ENCODE data around the gene ENO4.

Gene ENO4

GRCh38 chr10:116893686-116894037 is 44.4 kb downstream of the ENO4 start:
- Histone ChIP-seq H3K27me3 (ENCODE audit: low read depth, low read length) (no peaks in the 10 kb centered on the region), H3K4me3 (ENCODE audit: low read length) (no peak overlapping the region), H3K9me3 (ENCODE audit: insufficient read depth, low read length) (no peaks in the 10 kb centered on the region), H4K20me1 (ENCODE audit: insufficient read depth, low read length) (no peaks in the 10 kb centered on the region), H3K36me3 (replicated peaks; ENCODE audit: low read depth, low read length) (no peaks in the 10 kb centered on the region), H3K4me2 (ENCODE audit: low read length) (no peak overlapping the region), H3K27ac (ENCODE audit: low read length) (no peak overlapping the region), H2AFZ (ENCODE audit: low read depth, low read length) (no peak overlapping the region), H3K79me2 (ENCODE audit: low read length) (no peaks in the 10 kb centered on the region), H3K9ac (ENCODE audit: low read length) (no peak overlapping the region), H3K4me1 (ENCODE audit: low read length) (no peaks in the 10 kb centered on the region)
- TF ChIP-seq EZH2phosphoT487 (IDR thresholded peaks at IDR 0.05; ENCODE audit: low read depth) (no peak), CTCF (IDR thresholded peaks at IDR 0.05; ENCODE audit: low read depth, low read length) (no peak)

GRCh38 chr10:116899626-116900025 is 50.3 kb downstream of the ENO4 start:
- no peaks in the 10 kb centered on the region for H3K9me3 ChIP-seq (ENCODE audit: insufficient read depth, low read length)
- H2AFZ ChIP-seq (ENCODE audit: low read depth, low read length): no peak overlapping the region
- no peaks in the 10 kb centered on the region for H3K4me1 ChIP-seq (ENCODE audit: low read length)
- no peak overlapping the region for H3K9ac ChIP-seq (ENCODE audit: low read length)
- no peaks in the 10 kb centered on the region for H3K79me2 ChIP-seq (ENCODE audit: low read length)
- H3K27me3 ChIP-seq (ENCODE audit: low read depth, low read length): no peaks in the 10 kb centered on the region
- no peaks in the 10 kb centered on the region for H3K36me3 ChIP-seq (replicated peaks; ENCODE audit: low read depth, low read length)
- H3K4me3 ChIP-seq (ENCODE audit: low read length): no peak overlapping the region
- H3K27ac ChIP-seq (ENCODE audit: low read length): no peak overlapping the region
- no peaks in the 10 kb centered on the region for H4K20me1 ChIP-seq (ENCODE audit: insufficient read depth, low read length)
- no peak overlapping the region for H3K4me2 ChIP-seq (ENCODE audit: low read length)
- TF ChIP-seq EZH2phosphoT487 (IDR thresholded peaks at IDR 0.05; ENCODE audit: low read depth) (no peak), CTCF (IDR thresholded peaks at IDR 0.05; ENCODE audit: low read depth, low read length) (no peak)

- no peak overlapping the region for H2AFZ ChIP-seq (ENCODE audit: low read depth, low read length)
- H4K20me1 ChIP-seq (ENCODE audit: insufficient read depth, low read length): no peaks in the 10 kb centered on the region
- 0 out of 2 replicates have a peak, but pooled peaks cover 4% of the 10 kb centered on the region for H3K4me1 ChIP-seq (ENCODE audit: low read length)
- H3K27ac ChIP-seq (ENCODE audit: low read length): no peak overlapping the region
- no peaks in the 10 kb centered on the region for H3K9me3 ChIP-seq (ENCODE audit: insufficient read depth, low read length)
- no peak overlapping the region for H3K9ac ChIP-seq (ENCODE audit: low read length)
- no peak overlapping the region for H3K4me3 ChIP-seq (ENCODE audit: low read length)
- no peaks in the 10 kb centered on the region for H3K36me3 ChIP-seq (replicated peaks; ENCODE audit: low read depth, low read length)
- no peak for TF ChIP-seq CTCF (IDR thresholded peaks at IDR 0.05; ENCODE audit: low read depth, low read length)
- TF ChIP-seq EZH2phosphoT487 (IDR thresholded peaks at IDR 0.05; ENCODE audit: low read depth): no peak
- no peaks in the 10 kb centered on the region for H3K79me2 ChIP-seq (ENCODE audit: low read length)
- no peaks in the 10 kb centered on the region for H3K27me3 ChIP-seq (ENCODE audit: low read depth, low read length)
- no peak overlapping the region for H3K4me2 ChIP-seq (ENCODE audit: low read length)
Measured at GRCh38 chr10:116905845-116906210, 56.5 kb downstream of the ENO4 start.

GRCh38 chr10:116907245-116907987 is 58.1 kb downstream of the ENO4 start:
- H3K27me3 ChIP-seq (ENCODE audit: low read depth, low read length): no peaks in the 10 kb centered on the region
- H3K4me3 ChIP-seq (ENCODE audit: low read length): no peak overlapping the region
- no peak overlapping the region for H3K9ac ChIP-seq (ENCODE audit: low read length)
- H3K9me3 ChIP-seq (ENCODE audit: insufficient read depth, low read length): no peaks in the 10 kb centered on the region
- H3K4me1 ChIP-seq (ENCODE audit: low read length): 0 out of 2 replicates have a peak, but pooled peaks cover 4% of the 10 kb centered on the region
- H3K27ac ChIP-seq (ENCODE audit: low read length): no peak overlapping the region
- H3K36me3 ChIP-seq (replicated peaks; ENCODE audit: low read depth, low read length): no peaks in the 10 kb centered on the region
- no peaks in the 10 kb centered on the region for H3K79me2 ChIP-seq (ENCODE audit: low read length)
- TF ChIP-seq CTCF (IDR thresholded peaks at IDR 0.05; ENCODE audit: low read depth, low read length): no peak
- no peak for TF ChIP-seq EZH2phosphoT487 (IDR thresholded peaks at IDR 0.05; ENCODE audit: low read depth)
- H3K4me2 ChIP-seq (ENCODE audit: low read length): no peak overlapping the region
- no peaks in the 10 kb centered on the region for H4K20me1 ChIP-seq (ENCODE audit: insufficient read depth, low read length)
- no peak overlapping the region for H2AFZ ChIP-seq (ENCODE audit: low read depth, low read length)

Measured in OCI-LY3 (cell line).